RKO (cell line): Measurements from ENCODE around the gene MFSD1.

Experiments
- DNase-seq: peaks from one replicate; pipeline ENCODE4 v3.0.0-alpha.2; 2016; ENCODE audit warnings: low spot score

Gene MFSD1

GRCh38 chr3:158819282-158819681 lies 17.4 kb downstream of the MFSD1 start:
- no peak for DNase-seq

DNA sequence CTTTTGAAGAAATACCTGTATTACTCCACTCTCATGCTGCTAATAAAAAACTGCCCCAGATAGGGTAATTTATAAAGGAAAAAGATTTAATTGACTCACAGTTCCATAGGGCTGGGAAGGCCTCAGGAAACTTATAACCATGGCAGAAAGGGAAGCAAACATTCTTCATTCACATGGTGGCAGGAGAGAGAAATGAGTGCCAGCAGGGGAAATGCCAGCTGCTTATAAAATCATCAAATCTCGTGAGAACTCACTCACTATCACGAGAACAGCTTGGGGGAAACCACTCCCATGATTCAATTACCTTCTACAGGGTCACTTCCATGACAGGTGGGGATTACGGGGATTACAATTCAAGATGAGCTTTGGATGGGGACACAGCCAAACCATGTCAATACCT lies 18.7 kb downstream of the MFSD1 start:
- no peak for DNase-seq

- no peak for DNase-seq
Observed at GRCh38 chr3:158821847-158822246, 20.0 kb downstream of the MFSD1 start.

- DNase-seq, result no peak
Observed at GRCh38 chr3:158823426-158823825, 21.6 kb downstream of the MFSD1 start.

GRCh38 chr3:158827773-158828172 lies 25.9 kb downstream of the MFSD1 start:
- no peak for DNase-seq

DNA sequence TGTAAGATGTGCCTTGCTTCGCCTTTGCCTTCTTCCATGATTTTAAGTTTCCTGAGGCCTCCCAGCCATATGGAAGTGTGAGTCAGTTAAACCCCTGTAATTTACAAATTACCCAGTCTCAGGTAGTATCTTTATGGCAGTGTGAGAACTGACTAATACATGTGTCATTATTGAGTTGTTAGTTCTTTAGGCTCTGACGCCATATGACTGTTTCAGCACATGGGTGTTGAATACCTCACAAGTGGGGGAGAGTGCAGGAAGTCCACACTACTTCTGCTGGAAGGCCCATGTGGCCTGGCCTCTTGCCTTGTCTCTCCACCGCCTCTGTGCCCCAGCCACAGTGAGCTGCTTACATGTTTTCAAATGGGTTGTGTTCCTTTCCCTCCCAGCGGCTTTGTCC lies 28.5 kb downstream of the MFSD1 start:
- peak; percentile 88 for DNase-seq

DNA sequence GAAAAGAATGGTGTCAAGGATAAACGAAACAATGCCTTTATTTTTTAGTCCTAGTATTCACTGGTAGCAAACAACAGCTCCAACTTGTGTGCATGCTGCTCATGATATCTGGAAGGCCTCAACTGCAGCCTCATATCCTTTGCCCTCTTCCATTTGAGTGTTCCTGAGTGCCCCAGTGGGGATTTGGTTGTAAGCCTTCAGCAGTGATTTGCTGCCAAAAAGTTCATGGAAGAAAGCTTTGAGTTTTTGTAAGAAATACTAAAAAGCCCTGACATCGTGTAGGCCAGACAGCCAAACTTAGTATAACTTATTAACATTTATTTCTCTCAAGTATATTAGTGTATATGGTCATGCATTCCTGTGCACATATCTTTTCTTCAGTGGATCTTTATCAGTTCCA lies 30.0 kb downstream of the MFSD1 start:
- DNase-seq, result no peak

DNA sequence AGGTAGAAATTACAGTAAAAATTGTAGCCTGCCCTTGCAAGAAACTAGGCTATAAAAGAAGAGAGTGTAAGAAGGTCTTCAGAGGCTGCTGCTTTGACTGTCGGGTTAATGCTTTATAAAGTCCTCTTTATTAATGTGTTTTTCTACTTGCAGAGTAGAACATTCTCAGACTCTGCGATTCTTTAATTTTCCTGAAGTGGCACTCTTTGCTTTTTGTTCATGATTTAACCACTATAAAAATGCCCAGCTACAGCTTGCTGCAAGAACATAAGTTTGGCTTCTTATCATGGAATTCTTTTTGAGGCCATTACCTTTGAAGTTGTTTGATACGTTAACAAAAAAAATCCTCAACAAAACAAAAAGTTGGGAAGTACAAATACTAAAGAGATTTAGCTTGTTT lies 33.8 kb downstream of the MFSD1 start:
- no peak for DNase-seq

DNA sequence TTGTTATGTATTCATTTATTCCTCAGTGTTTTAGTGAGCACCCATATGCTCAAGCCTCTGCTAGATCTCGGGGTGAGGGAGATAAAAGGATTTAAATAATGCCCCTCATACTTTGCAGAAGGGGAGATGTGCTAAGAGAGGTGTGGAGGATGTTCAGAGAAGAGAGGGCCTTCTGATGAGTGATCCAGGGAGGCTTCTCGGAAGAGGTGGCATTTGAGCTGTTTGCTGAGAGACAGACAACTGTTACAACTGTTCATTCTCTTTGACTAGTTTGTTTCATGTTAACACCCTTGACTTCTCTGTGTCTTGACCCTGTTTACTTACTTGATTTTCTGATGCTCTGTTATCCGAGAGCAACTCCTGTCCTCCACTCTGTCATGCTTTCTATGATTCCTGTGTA lies 34.5 kb downstream of the MFSD1 start:
- DNase-seq, result no peak

- no peak for DNase-seq
Observed at GRCh38 chr3:158837240-158837639, 35.4 kb downstream of the MFSD1 start.

- DNase-seq, result no peak
Observed at GRCh38 chr3:158839966-158840365, 38.1 kb downstream of the MFSD1 start.

DNA sequence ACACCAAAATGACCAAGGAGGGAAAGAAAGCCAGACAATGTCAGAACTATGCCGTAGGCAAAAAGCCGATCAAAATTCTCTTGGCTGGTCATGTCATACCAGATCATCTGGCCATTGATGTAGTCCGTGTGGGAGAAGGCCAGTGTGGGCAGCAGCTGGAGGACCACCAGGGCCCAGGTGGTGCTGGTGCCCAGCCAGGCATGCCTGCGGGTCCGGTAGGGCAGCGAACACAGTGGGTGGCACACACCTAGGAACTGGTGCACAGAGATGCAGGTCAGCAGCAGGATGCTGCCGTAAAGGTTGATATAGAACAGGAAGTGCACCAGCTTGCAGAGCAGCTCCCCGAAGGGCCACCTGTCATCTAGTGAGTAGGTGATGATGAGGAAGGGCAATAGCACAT lies 39.5 kb downstream of the MFSD1 start:
- no peak for DNase-seq

DNA sequence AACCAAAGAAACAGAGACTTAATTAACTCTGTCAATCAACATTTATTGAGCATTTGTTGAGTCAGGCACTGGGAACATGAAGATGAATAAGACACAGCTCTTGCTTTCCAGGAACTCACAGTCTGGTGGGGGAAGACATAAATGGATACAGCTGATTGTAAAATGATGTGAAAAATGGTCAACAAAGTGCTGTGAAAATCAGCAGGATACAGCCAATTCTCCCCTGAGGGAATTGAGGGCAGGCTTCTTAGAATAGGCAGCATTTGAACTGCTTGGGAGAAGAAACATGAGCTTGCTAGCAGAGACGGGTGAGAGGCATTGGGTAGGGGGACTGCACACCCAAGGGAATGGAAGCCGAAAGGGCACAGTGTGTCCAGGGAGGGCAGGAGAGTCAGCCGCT lies 41.1 kb downstream of the MFSD1 start:
- no peak for DNase-seq

GRCh38 chr3:158845765-158846350 lies 44.0 kb downstream of the MFSD1 start:
- DNase-seq, result peak; percentile 46

- no peak for DNase-seq
Observed at GRCh38 chr3:158846803-158847451, 45.1 kb downstream of the MFSD1 start.

DNA sequence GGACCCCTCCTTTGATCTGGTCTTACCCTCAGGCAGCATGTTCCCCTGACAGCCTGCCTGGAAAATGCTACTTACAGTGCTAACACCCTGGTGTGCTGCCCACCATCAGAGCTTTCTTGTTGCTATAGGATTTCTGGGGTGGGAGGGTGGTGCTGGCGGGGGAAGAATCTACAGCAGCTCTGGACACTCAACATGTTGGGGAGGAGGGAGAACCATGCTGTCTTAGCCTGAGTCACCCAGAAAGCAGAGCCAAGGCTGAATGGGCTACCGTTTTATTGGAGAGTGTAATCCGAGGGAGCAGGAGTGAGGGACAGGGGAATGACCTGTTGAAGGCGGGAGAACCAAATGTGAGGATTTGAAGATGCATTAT lies 45.6 kb downstream of the MFSD1 start:
- DNase-seq, result no peak

GRCh38 chr3:158847885-158848284 lies 46.0 kb downstream of the MFSD1 start:
- no peak for DNase-seq

- DNase-seq, result no peak
Observed at GRCh38 chr3:158849757-158850156, 47.9 kb downstream of the MFSD1 start.

- DNase-seq, result no peak
Observed at GRCh38 chr3:158859362-158859761, 57.5 kb downstream of the MFSD1 start.

DNA sequence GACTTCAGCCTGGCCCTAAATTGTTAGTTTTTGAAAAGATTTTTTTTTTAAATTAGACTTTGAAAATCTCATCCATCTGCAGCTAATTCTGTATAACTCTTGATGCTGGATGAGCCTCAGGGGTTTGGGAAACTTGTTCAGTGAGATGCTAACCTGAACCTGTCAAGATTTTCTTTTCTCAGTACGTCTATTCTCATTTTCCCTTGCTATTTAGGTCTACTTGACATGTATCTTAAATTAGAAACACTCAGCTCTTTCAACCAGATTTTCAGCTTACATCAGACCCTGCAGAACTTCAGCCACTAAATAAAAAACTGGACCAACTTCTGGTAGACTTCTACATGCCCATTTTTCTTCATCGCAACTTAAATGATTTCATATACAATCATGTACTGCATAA lies 61.4 kb downstream of the MFSD1 start:
- DNase-seq, result no peak

GRCh38 chr3:158864492-158864891 lies 62.6 kb downstream of the MFSD1 start:
- DNase-seq, result no peak

DNA sequence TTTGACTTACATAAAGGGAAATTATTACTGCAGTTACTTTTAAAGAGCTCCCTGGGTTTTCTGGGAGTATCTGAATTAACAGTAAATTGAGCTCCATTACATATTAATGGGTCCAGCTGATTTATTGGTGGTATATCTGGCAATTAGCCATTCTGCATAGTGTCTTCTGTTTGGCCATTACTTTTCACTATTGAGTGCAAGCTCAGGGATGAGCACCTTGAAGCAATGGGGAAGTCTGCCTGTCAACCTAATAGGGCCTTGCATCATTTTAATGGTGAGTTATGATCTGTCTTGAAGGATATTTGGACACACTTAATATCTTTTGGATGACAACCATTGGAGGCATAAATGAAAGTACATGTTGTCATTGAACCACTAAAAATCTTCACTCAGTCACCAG lies 73.8 kb downstream of the MFSD1 start:
- DNase-seq, result no peak
